GM12801 (cell line): ENCODE measurements around the gene ZSCAN26.

Experiments used
- TF ChIP-seq, protein P1 (sequence below): IDR thresholded peaks from one replicate; pipeline ENCODE4 v1.5.1; 2011; ENCODE audit warnings: control low read depth; ENCODE audit not compliant: insufficient read length; ENCODE audit errors: extremely low read depth

The ZSCAN26 gene

GRCh38 chr6:28266962-28267694 lies at the start of gene ZSCAN26:
TSS of gene ZSCAN26 (plus strand) at chr6:28267143. CDS start at chr6:28271920, 4,777 bp downstream.
- TF ChIP-seq, protein P1, sequence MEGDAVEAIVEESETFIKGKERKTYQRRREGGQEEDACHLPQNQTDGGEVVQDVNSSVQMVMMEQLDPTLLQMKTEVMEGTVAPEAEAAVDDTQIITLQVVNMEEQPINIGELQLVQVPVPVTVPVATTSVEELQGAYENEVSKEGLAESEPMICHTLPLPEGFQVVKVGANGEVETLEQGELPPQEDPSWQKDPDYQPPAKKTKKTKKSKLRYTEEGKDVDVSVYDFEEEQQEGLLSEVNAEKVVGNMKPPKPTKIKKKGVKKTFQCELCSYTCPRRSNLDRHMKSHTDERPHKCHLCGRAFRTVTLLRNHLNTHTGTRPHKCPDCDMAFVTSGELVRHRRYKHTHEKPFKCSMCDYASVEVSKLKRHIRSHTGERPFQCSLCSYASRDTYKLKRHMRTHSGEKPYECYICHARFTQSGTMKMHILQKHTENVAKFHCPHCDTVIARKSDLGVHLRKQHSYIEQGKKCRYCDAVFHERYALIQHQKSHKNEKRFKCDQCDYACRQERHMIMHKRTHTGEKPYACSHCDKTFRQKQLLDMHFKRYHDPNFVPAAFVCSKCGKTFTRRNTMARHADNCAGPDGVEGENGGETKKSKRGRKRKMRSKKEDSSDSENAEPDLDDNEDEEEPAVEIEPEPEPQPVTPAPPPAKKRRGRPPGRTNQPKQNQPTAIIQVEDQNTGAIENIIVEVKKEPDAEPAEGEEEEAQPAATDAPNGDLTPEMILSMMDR = no peak

DNA sequence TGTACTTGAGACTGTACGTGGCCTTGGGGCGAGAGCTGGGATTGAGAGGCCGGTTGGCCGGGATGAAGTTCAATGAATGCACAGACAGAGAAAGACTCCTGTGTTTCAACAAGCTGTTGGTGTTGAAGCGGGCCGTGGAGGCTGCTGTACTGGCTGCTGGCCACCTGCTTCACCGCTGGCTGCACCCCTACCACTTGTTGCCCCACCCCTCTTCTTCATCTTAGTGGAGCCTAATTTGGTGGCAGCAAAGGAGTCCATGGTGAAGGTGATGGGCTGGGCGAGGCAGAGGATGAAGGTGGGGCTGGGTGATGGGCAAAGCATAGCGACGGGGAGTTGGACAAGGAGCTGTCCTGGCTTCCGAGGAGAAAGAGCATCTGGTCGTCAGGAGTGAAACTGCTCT lies 49.1 kb upstream of the ZSCAN26 start:
- TF ChIP-seq, protein P1 = no peak

- TF ChIP-seq, protein P1 = no peak
Observed at GRCh38 chr6:28218312-28219248, 48.4 kb upstream of the ZSCAN26 start.

DNA sequence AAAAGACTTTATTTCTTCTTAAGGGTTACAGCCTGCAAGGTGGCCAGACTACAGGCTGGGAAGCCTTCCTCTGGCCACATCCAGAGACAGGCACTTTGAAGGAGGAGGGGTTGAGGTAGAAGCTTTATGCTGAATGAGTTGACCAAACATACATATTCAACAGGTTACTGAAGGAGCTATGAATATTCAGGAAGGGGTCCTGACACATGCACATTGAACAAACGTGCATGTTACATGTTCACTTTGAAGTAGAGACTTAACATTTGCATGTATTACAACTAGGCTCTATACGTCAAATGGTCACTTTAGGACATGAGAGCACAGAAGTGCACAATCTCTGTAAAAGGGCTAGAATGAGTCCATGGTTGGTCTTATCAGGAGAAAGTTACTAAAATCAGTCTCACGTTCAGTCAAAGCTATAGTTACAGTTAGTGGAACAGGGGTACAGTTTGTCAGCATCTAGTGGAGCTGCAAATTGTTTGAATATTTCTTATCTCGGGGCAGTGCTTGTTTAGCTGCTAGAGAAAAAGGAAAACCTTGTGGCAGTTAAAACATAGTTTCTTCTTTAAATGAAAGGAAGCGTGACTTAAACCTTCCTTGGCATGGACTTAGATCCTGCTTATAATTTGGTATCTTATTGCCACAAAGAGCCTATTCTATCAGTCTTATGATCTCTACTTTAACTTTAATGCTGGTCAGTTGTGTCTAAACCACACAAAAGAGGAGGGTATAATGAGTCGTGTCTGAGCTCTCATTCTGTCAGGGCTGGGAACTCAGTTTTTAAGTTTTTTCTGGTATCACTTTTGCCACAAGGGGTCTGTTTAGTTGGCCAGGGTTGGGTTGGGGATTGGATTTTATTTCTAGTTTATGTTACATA lies 46.4 kb upstream of the ZSCAN26 start:
- TF ChIP-seq, protein P1 = no peak

DNA sequence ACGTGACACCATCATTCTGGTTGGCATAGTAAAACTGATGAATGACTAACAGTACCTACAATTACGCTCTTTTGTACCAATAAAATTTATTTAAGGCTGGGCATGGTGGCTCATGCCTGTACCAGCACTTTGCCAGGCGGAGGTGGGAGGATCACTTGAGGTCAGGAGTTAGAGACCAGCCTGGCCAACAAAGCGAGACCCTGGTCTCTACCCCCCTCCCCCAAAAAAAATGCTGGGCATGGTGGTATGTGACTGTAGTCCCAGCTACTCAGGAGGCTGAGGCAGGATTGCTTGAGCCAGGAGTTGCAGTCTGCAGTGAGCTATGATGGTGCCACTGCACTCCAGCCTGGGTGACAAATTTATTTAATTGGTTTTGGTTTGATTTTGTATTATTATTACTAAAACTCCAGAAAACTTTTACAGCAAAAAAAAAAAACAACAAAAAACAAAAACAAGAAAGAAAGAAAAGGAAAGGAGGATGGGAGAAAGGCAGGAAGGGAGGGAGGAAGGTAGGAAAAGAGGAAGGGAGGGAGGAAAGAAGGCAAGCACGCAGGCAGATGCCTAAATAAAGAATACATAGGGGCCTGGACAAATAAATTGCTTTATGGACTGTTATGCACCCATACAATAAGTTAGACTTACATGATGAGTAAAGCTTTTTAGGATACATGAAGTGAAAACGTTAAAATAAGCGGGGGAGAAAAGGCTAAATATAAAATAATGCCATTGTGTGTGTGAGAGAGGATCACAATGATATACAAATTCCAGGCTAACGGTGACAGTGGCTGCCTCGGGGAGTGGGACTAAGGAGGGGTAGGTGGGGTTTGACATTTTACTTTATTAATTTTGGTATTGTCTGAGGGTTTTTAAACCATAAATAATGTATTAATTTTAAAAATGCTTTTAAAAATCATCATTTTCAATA lies 42.5 kb upstream of the ZSCAN26 start:
- TF ChIP-seq, protein P1 = no peak

DNA sequence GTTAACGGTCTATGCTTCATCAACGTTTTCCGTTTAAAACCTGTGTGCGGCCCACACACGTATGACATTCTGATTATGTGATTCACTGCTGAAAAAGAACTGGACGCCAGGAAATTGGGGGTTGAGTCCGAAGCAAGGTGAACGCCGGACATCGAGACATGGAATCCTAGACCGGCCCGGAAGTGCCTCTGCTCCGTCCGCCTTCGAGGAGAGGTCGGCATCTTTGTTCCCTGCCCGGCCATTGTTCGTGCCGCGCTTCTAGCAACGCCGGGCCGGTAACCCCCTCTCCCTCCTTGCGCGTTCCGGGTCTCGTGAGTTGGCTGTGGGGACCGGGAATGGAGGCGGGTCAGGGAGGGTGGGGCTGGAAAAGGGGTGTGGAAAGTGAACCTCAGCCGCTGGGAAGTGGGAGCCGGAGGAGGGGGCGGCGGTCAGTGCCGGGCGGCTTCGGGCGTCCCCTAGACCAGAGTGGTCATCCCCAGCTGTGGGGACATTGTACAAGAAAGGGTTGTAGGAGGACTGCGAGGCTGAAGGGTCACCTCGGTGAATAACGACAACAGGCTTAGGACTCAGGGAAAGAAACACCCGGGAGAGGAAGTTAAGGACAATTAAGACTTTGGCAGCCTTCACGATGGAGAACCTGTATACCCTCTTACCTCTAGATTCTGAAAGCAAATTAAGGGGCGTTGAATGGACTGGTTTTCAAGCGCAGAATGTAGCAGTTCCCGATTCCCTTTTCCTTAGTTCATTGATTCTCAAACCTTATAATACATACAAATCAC lies 41.7 kb upstream of the ZSCAN26 start, which contains the start of gene ZSCAN9:
TSS of gene ZSCAN9 (plus strand) at position 220 of the 779 bp plus-strand sequence. CDS start 1,810 bp downstream, outside the sequence.
- TF ChIP-seq, protein P1 = no peak
